Esophagus squamous epithelium (tissue), 5 donors: ENCODE measurements around the gene BUD31. TPM values are rescaled to one million over a fixed set of nuclear protein-coding genes. Genes with fewer than 3 reads are reported as not detected.
"Not testable (repeated sequence)": the region's sequence is repeated elsewhere in the genome, so short reads cannot be mapped to it uniquely, and the experiment has no call there.

Experiments
- DNase-seq: peaks from one replicate; lab custom pipeline; 2025; lab: John Stamatoyannopoulos, UW
- H3K27ac ChIP-seq, 4 donors: fragments of 200-600 bp; sonication (generic); one replicate each; pipeline ENCODE4 v1.5.1; 2016 to 2019; ENCODE audit warnings: mild to moderate bottlenecking in 1 of 4
- H3K27me3 ChIP-seq, 4 donors: fragments of 200-600 bp; sonication (generic); 1 replicate in 3 of 4; 2 replicates in 1 of 4; pipeline versions ENCODE4 v1.5.1 to v1.6.0; 2017 to 2021; ENCODE audit warnings: antibody characterized with exemption in 1 of 4
- H3K36me3 ChIP-seq, 3 donors: fragments of 200-600 bp; sonication (generic); one replicate each; pipeline ENCODE4 v1.5.1; 2016 to 2019
- H3K4me1 ChIP-seq, 3 donors: fragments of 200-600 bp; sonication (generic); one replicate each; pipeline ENCODE4 v1.5.1; 2017 to 2019
- H3K4me3 ChIP-seq, 4 donors: fragments of 200-600 bp; sonication (generic); 1 replicate in 3 of 4; 2 replicates in 1 of 4; pipeline ENCODE4 v1.5.1; 2016 to 2019; ENCODE audit warnings: mild to moderate bottlenecking in 2 of 4, moderate library complexity in 1 of 4
- H3K9me3 ChIP-seq, 3 donors: fragments of 200-600 bp; sonication (generic); one replicate each; pipeline ENCODE4 v1.5.1; 2016 to 2019
- POLR2A ChIP-seq, 4 donors: fragments of 450-650 bp; IDR thresholded peaks; one replicate each; pipeline ENCODE4 v1.6.1; 2017; ENCODE audit warnings: antibody characterized with exemption in 4 of 4, mild to moderate bottlenecking in 4 of 4, moderate library complexity in 3 of 4
- WGBS, 2 donors: methylation state at CpG; one replicate each; pipeline ENCODE4 v1.1.5; 2018; 5-methylcytosine and 5-hydroxymethylcytosine counted together
- intact Hi-C: fragments of 100-400 bp; cut with DNase I; formaldehyde crosslinking; loops from one replicate; pipeline ENCODE4 v1.15.0; 2022
- total RNA-seq, 4 donors: library from RNA; depleted of rRNA; stranded (reverse); fragments of >200 nt; gene quantifications; one replicate each; pipeline ENCODE4 v1.1.0, GENCODE V29; 2016
- TF ChIP-seq, protein P1 (sequence below), 6 experiments: fragments of 450-650 bp in 4 of 6; fragments of 200-600 bp in 2 of 6; sonication (generic) in 2 of 6; IDR thresholded peaks; one replicate each; pipeline ENCODE4 v1.5.1; 2016 to 2019; ENCODE audit warnings: antibody characterized with exemption in 6 of 6, mild to moderate bottlenecking in 4 of 6, moderate library complexity in 4 of 6
- donor health status: DM: yes; HTN: yes; CAD: no.

The BUD31 gene
- total RNA-seq, 4 donors from 2014 or later = 46.9 to 59.1 (median 55.9) TPM

DNA sequence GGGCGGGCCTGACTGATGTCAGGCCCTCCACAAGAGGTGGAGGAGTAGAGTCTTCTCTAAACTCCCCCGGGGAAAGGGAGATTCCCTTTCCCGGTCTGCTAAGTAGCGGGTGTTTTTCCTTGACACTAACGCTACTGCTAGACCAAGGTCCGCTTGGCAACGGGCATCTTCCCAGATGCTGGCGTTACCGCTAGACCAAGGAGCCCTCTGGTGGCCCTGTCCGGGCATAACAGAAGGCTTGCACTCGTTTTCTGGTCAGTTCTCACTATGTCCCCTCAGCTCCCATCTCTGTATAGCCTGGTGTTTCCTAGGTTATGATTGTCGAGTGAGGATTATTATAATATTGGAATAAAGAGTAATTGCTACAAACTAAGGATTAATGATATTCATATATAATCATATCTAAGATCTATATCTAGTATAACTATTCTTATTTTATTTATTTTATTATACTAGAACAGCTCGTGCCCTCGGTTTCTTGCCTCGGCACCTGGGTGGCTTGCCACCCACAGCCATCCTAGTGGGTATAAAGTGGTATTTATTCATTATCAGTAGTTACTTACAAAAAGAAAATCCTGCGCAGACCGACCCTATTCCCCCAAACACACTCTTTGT is 6.9 kb downstream of the BUD31 start:
- H3K4me3 ChIP-seq, H3K27ac ChIP-seq, H3K9me3 ChIP-seq, intact Hi-C loops, DNase-seq, H3K27me3 ChIP-seq: not testable (repeated sequence)
- Histone ChIP-seq H3K36me3 (peaks cover 39 to 100% (median 80%) of the 10 kb centered on the region in 3 donors), H3K4me1 (peaks cover 0 to 10% (median 0%) of the 10 kb centered on the region in 3 donors)
- WGBS, 2 donors = 53 to 66% methylated on average over 14 to 17 of the region's 17 CpGs
- TF ChIP-seq, protein P1, sequence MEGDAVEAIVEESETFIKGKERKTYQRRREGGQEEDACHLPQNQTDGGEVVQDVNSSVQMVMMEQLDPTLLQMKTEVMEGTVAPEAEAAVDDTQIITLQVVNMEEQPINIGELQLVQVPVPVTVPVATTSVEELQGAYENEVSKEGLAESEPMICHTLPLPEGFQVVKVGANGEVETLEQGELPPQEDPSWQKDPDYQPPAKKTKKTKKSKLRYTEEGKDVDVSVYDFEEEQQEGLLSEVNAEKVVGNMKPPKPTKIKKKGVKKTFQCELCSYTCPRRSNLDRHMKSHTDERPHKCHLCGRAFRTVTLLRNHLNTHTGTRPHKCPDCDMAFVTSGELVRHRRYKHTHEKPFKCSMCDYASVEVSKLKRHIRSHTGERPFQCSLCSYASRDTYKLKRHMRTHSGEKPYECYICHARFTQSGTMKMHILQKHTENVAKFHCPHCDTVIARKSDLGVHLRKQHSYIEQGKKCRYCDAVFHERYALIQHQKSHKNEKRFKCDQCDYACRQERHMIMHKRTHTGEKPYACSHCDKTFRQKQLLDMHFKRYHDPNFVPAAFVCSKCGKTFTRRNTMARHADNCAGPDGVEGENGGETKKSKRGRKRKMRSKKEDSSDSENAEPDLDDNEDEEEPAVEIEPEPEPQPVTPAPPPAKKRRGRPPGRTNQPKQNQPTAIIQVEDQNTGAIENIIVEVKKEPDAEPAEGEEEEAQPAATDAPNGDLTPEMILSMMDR (IDR thresholded peaks at IDR 0.05) = peak; percentile 34 to 74 (median 59)

- 40 to 79% methylated on average over 1 to 4 of the region's 9 CpGs for WGBS, 2 donors
- peaks cover 34 to 99% (median 66%) of the 10 kb centered on the region in 3 donors for H3K36me3 ChIP-seq
Observed at GRCh38 chr7:99418260-99418659, 9.5 kb downstream of the BUD31 start.

GRCh38 chr7:99419323-99420021 is 10.7 kb downstream of the BUD31 start:
- intact Hi-C loops = no loop called here
- no peaks in the 10 kb centered on the region for H3K9me3 ChIP-seq
- peaks cover 0 to 5% (median 0%) of the 10 kb centered on the region in 3 donors for H3K4me1 ChIP-seq
- no peak overlapping the region for H3K4me3 ChIP-seq
- DNase-seq = no peak
- peaks cover 40 to 99% (median 70%) of the 10 kb centered on the region in 3 donors for H3K36me3 ChIP-seq
- WGBS, 2 donors = 84 to 85% methylated on average over 9 to 21 of the region's 29 CpGs
- no peak overlapping the region for H3K27ac ChIP-seq
- H3K27me3 ChIP-seq = no peaks in the 10 kb centered on the region
- TF ChIP-seq, protein P1 (IDR thresholded peaks at IDR 0.05) = no peak
- TF ChIP-seq POLR2A (IDR thresholded peaks at IDR 0.05) = no peak

More at GRCh38 chr7:99418260-99418659, 9.5 kb downstream of the BUD31 start:
- no peak overlapping the region for H3K4me3 ChIP-seq
- no peak for DNase-seq
- no peaks in the 10 kb centered on the region for H3K27me3 ChIP-seq
- TF ChIP-seq, protein P1 (IDR thresholded peaks at IDR 0.05) = no peak
- TF ChIP-seq POLR2A (IDR thresholded peaks at IDR 0.05) = no peak
- intact Hi-C loops = no loop called here
- no peaks in the 10 kb centered on the region for H3K9me3 ChIP-seq
- peaks cover 0 to 5% (median 0%) of the 10 kb centered on the region in 3 donors for H3K4me1 ChIP-seq
- H3K27ac ChIP-seq = no peak overlapping the region

- Histone ChIP-seq H3K27ac (no peak overlapping the region), H3K27me3 (no peaks in the 10 kb centered on the region), H3K36me3 (peaks cover 46 to 99% (median 70%) of the 10 kb centered on the region in 3 donors), H3K4me3 (no peak overlapping the region), H3K4me1 (peaks cover 0 to 3% (median 0%) of the 10 kb centered on the region in 3 donors), H3K9me3 (no peaks in the 10 kb centered on the region)
- intact Hi-C loops = no loop called here
- 87 to 96% methylated on average over 4 to 5 of the region's 5 CpGs for WGBS, 2 donors
- no peak for TF ChIP-seq POLR2A (IDR thresholded peaks at IDR 0.05)
- TF ChIP-seq, protein P1 (IDR thresholded peaks at IDR 0.05) = no peak
- DNase-seq = no peak
Observed at GRCh38 chr7:99420213-99420612, 11.4 kb downstream of the BUD31 start.

GRCh38 chr7:99420986-99421385 is 12.2 kb downstream of the BUD31 start:
- Histone ChIP-seq H3K9me3 (no peaks in the 10 kb centered on the region), H3K27ac (no peak overlapping the region), H3K27me3 (no peaks in the 10 kb centered on the region), H3K36me3 (peaks cover 48 to 99% (median 66%) of the 10 kb centered on the region in 3 donors), H3K4me1 (no peaks in the 10 kb centered on the region), H3K4me3 (no peak overlapping the region)
- no peak for DNase-seq
- TF ChIP-seq, protein P1 (IDR thresholded peaks at IDR 0.05) = no peak
- TF ChIP-seq POLR2A (IDR thresholded peaks at IDR 0.05) = no peak
- intact Hi-C loops = no loop called here
- WGBS, 2 donors = 83 to 89% methylated on average over 7 of the region's 7 CpGs
